Measurements from ENCODE around the gene ZNF280B. TPM values are rescaled to one million over a fixed set of nuclear protein-coding genes. Genes with fewer than 3 reads are reported as not detected.
A peak's percentile ranks its signal among the peaks of the same experiment; 100 is the strongest.

ZNF280B gene
- total and polyA plus RNA-seq, 2 donors (not counting 1 experiment from before 2014, with no cell fraction given), result 0.67 to 3.5 TPM

DNA sequence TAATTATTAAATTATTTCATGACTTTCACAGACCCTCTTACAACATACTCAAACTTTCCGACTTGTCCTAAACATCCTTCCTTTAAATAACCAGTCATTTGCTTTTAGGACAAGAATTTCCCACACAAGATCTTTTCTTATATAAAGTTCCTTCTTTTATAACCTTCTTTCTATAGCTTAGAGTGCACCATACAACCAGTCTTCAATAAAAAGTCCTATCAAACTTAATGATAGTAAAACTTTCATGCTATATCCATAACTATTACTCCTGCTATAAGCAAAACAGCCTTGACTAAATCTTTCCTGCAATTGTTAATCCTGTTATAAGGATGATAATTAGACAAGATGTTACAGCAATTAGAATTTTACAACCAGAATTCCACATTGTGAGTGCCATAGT lies 47.4 kb downstream of the ZNF280B start:
- no peaks in the 10 kb centered on the region for H3K27me3 ChIP-seq (replicated peaks in 1 of 4; ENCODE audit: control extremely low read depth in 1 of 4, control insufficient read depth in 3 of 4, insufficient read depth in 4 of 4, low read length in 3 of 4)
- WGBS (ENCODE audit: insufficient coverage), result 67% methylated on average over 1 of the region's 1 CpG

DNA sequence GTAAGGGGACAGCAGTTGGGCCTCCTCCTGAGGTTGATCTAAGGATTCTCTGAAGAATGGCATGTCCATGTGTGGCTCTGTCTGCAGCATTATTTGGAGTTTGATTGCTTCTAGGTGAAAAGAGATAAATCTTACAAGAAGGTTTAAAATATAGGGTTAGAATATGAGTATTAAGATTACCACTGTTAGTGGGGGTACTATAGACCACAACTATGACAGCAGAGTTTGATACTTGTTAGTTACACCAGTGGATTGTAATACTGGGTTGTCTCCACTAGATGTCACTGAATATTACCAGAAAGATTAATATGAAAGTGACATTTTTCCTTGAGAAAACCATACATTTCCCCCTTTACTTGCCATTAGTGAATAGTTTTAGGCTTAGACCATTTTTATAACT lies 47.9 kb downstream of the ZNF280B start:
- ChIA-PET POLR2A (no interaction called here), CTCF (interaction anchor here (0.9 to 2.3 kb wide), 3 partner anchors 10 to 38 kb away, joined by 3 to 6 read pairs (median 3); no protein-coding TSS in a partner anchor)
- Mint-ChIP-seq H3K27ac (no peak overlapping the region), H3K9me3 (ENCODE audit: insufficient read depth) (peaks cover 10% of the 10 kb centered on the region), H3K4me3 (no peak overlapping the region), H3K4me1 (peaks cover 19% of the 10 kb centered on the region), H3K27me3 (peaks cover 3% of the 10 kb centered on the region)
- H3K36me3 ChIP-seq (replicated peaks in 1 of 2; ENCODE audit: control extremely low read depth in 1 of 2, control insufficient read depth in 1 of 2, extremely low read depth in 1 of 2, insufficient read depth in 2 of 2, low read length in 1 of 2), result no peaks in the 10 kb centered on the region
- peaks cover 6 to 37% (median 28%) of the 10 kb centered on the region in 3 donors for H3K9me3 ChIP-seq (ENCODE audit: control extremely low read depth in 1 of 3, control insufficient read depth in 2 of 3, insufficient read depth in 1 of 3, low read length in 2 of 3)
- no peak overlapping the region for H3K4me2 ChIP-seq (replicated peaks; ENCODE audit: low read depth, low read length, poor library complexity, severe bottlenecking)
- DNase-seq (no peak), ATAC-seq (ENCODE audit: low read depth) (no peak)
- H3K4me3 ChIP-seq (ENCODE audit: control extremely low read depth in 1 of 5, extremely low read depth in 1 of 5, insufficient read depth in 1 of 5, low read depth in 2 of 5, low read length in 4 of 5), result no peak overlapping the region
- H3K9ac ChIP-seq (ENCODE audit: low read length), result no peak overlapping the region
- TF ChIP-seq EZH2 (IDR thresholded peaks at IDR 0.05; ENCODE audit: borderline replicate concordance, insufficient read depth, low read depth, low read length, poor library complexity, severe bottlenecking) (no peak), CTCF (IDR thresholded peaks at IDR 0.05) (peak; percentile 17)
- H2AFZ ChIP-seq (ENCODE audit: insufficient read depth, low read depth, low read length, poor library complexity, severe bottlenecking), result no peak overlapping the region
- intact Hi-C loops (cut with micrococcal nuclease), result loop anchor here (5.0 kb wide), 1 partner anchor 127 kb away; no protein-coding TSS in a partner anchor
- no peaks in the 10 kb centered on the region for H3K27me3 ChIP-seq (replicated peaks in 1 of 4; ENCODE audit: control extremely low read depth in 1 of 4, control insufficient read depth in 3 of 4, insufficient read depth in 4 of 4, low read length in 3 of 4)
- H3K4me1 ChIP-seq (ENCODE audit: control insufficient read depth in 2 of 2, insufficient read depth in 2 of 2, low read length in 2 of 2), result peaks cover 13 to 15% of the 10 kb centered on the region in 2 donors
- no peaks in the 10 kb centered on the region for H4K20me1 ChIP-seq (ENCODE audit: control insufficient read depth, insufficient read depth, low read length, poor library complexity, severe bottlenecking)
- H3K27ac ChIP-seq (ENCODE audit: low read length in 2 of 2), result no peak overlapping the region
- no peaks in the 10 kb centered on the region for H3K79me2 ChIP-seq (ENCODE audit: control insufficient read depth, insufficient read depth, low read length)

More for the DNA sequence above, 47.4 kb downstream of the ZNF280B start:
- Histone ChIP-seq H3K9me3 (ENCODE audit: control extremely low read depth in 1 of 3, control insufficient read depth in 2 of 3, insufficient read depth in 1 of 3, low read length in 2 of 3) (peaks cover 6 to 37% (median 28%) of the 10 kb centered on the region in 3 donors), H3K79me2 (ENCODE audit: control insufficient read depth, insufficient read depth, low read length) (no peaks in the 10 kb centered on the region), H2AFZ (ENCODE audit: insufficient read depth, low read depth, low read length, poor library complexity, severe bottlenecking) (no peak overlapping the region), H3K4me2 (replicated peaks; ENCODE audit: low read depth, low read length, poor library complexity, severe bottlenecking) (no peak overlapping the region), H3K36me3 (replicated peaks in 1 of 2; ENCODE audit: control extremely low read depth in 1 of 2, control insufficient read depth in 1 of 2, extremely low read depth in 1 of 2, insufficient read depth in 2 of 2, low read length in 1 of 2) (no peaks in the 10 kb centered on the region), H3K27ac (ENCODE audit: low read length in 2 of 2) (no peak overlapping the region), H3K4me1 (ENCODE audit: control insufficient read depth in 2 of 2, insufficient read depth in 2 of 2, low read length in 2 of 2) (peaks cover 13 to 15% of the 10 kb centered on the region in 2 donors), H3K9ac (ENCODE audit: low read length) (no peak overlapping the region), H3K4me3 (ENCODE audit: control extremely low read depth in 1 of 5, extremely low read depth in 1 of 5, insufficient read depth in 1 of 5, low read depth in 2 of 5, low read length in 4 of 5) (no peak overlapping the region), H4K20me1 (ENCODE audit: control insufficient read depth, insufficient read depth, low read length, poor library complexity, severe bottlenecking) (no peaks in the 10 kb centered on the region)
- Mint-ChIP-seq H3K27me3 (peaks cover 3% of the 10 kb centered on the region), H3K4me1 (peaks cover 19% of the 10 kb centered on the region), H3K9me3 (ENCODE audit: insufficient read depth) (peaks cover 10% of the 10 kb centered on the region), H3K4me3 (no peak overlapping the region), H3K27ac (no peak overlapping the region)
- POLR2A ChIA-PET, result no interaction called here
- intact Hi-C loops (cut with micrococcal nuclease), result loop anchor here (5.0 kb wide), 1 partner anchor 126 kb away; no protein-coding TSS in a partner anchor
- CTCF ChIA-PET, result interaction anchor here (0.9 to 5.3 kb wide), 5 partner anchors 10 to 39 kb away, joined by 3 to 58 read pairs (median 26); no protein-coding TSS in a partner anchor
- TF ChIP-seq EZH2 (IDR thresholded peaks at IDR 0.05; ENCODE audit: borderline replicate concordance, insufficient read depth, low read depth, low read length, poor library complexity, severe bottlenecking), result no peak
- no peak for TF ChIP-seq CTCF (IDR thresholded peaks at IDR 0.05)
- DNase-seq (no peak), ATAC-seq (ENCODE audit: low read depth) (no peak)
